OCI-LY3 (cell line): ENCODE measurements around the gene ADCY5.

Experiments
- H2AFZ ChIP-seq: fragments of 200-600, 300-600 bp; shearing (Covaris generic); 2 replicates; pipeline ENCODE4 v1.6.0; 2014; ENCODE audit warnings: antibody characterized with exemption, low read depth, low read length
- H3K27ac ChIP-seq: fragments of 200-600, 300-600 bp; sonication (generic); 2 replicates; pipeline ENCODE4 v1.5.1; 2014; ENCODE audit warnings: mild to moderate bottlenecking, low read length, moderate library complexity, mixed read lengths
- H3K27me3 ChIP-seq: fragments of 200-600, 300-600 bp; sonication (generic); 2 replicates; pipeline ENCODE4 v1.6.1; 2014; ENCODE audit warnings: low read depth, low read length, mixed read lengths
- H3K36me3 ChIP-seq: fragments of 200-600, 300-600 bp; sonication (generic); replicated peaks from 2 replicates; pipeline ENCODE3; 2014; ENCODE audit warnings: low read depth, low read length, mixed read lengths
- H3K4me1 ChIP-seq: fragments of 300-600, 200-600 bp; sonication (generic); 2 replicates; pipeline ENCODE4 v1.6.1; 2014; ENCODE audit warnings: low read length, mixed read lengths
- H3K4me2 ChIP-seq: fragments of 200-600, 300-600 bp; sonication (generic); 2 replicates; pipeline ENCODE4 v1.6.1; 2014; ENCODE audit warnings: low read length, mixed read lengths
- H3K4me3 ChIP-seq: fragments of 300-600, 200-600 bp; sonication (generic); 2 replicates; pipeline ENCODE4 v1.5.1; 2014; ENCODE audit warnings: antibody characterized with exemption, mild to moderate bottlenecking, low read length, moderate library complexity
- H3K79me2 ChIP-seq: fragments of 300-600, 200-600 bp; shearing (Covaris generic); 2 replicates; pipeline ENCODE4 v1.6.1; 2014; ENCODE audit warnings: mild to moderate bottlenecking, low read length, mixed read lengths
- H3K9ac ChIP-seq: fragments of 300-600, 200-600 bp; shearing (Covaris generic); 2 replicates; pipeline ENCODE4 v1.6.0; 2014; ENCODE audit warnings: mild to moderate bottlenecking, low read length, moderate library complexity
- H3K9me3 ChIP-seq: fragments of 200-600, 300-600 bp; shearing (Covaris generic); 2 replicates; pipeline ENCODE4 v1.6.1; 2014; ENCODE audit warnings: low read length, mixed read lengths; ENCODE audit not compliant: insufficient read depth
- H4K20me1 ChIP-seq: fragments of 200-600, 300-600 bp; sonication (generic); 2 replicates; pipeline ENCODE4 v1.6.1; 2016; ENCODE audit warnings: low read length, mixed read lengths; ENCODE audit not compliant: insufficient read depth
- CTCF ChIP-seq: fragments of 200-600, 300-600 bp; sonication (generic); IDR thresholded peaks from 2 replicates; pipeline ENCODE4 v1.5.1; 2014; ENCODE audit warnings: antibody characterized with exemption, low read length, low read depth
- EZH2phosphoT487 ChIP-seq: fragments of 200-600 bp; shearing (Covaris generic); IDR thresholded peaks from 2 replicates; pipeline ENCODE4 v1.6.1; 2018; ENCODE audit warnings: antibody characterized with exemption, mixed run types, low read depth

Gene ADCY5

GRCh38 chr3:123315271-123315595 lies 133.7 kb downstream of the ADCY5 start:
- Histone ChIP-seq H3K9ac (no peak overlapping the region), H3K4me2 (no peak overlapping the region), H3K9me3 (no peaks in the 10 kb centered on the region), H3K79me2 (no peaks in the 10 kb centered on the region), H3K4me1 (peaks cover 5% of the 10 kb centered on the region; the same call in 1 of the 2 replicates), H3K27me3 (peaks cover 34% of the 10 kb centered on the region), H3K36me3 (no peaks in the 10 kb centered on the region), H3K27ac (no peak overlapping the region), H4K20me1 (no peaks in the 10 kb centered on the region), H2AFZ (no peak overlapping the region), H3K4me3 (no peak overlapping the region)
- TF ChIP-seq EZH2phosphoT487, result no peak
- TF ChIP-seq CTCF, result no peak

- peaks cover 32% of the 10 kb centered on the region for H3K27me3 ChIP-seq
- TF ChIP-seq CTCF (no peak), EZH2phosphoT487 (no peak)
- H3K4me3 ChIP-seq, result no peak overlapping the region
- no peak overlapping the region for H3K4me2 ChIP-seq
- no peaks in the 10 kb centered on the region for H3K9me3 ChIP-seq
- H4K20me1 ChIP-seq, result no peaks in the 10 kb centered on the region
- H3K36me3 ChIP-seq, result no peaks in the 10 kb centered on the region
- H2AFZ ChIP-seq, result no peak overlapping the region
- H3K27ac ChIP-seq, result no peak overlapping the region
- peaks cover 5% of the 10 kb centered on the region; the same call in 1 of the 2 replicates for H3K4me1 ChIP-seq
- H3K79me2 ChIP-seq, result no peaks in the 10 kb centered on the region
- no peak overlapping the region for H3K9ac ChIP-seq
Measured at GRCh38 chr3:123314359-123315270, 134.3 kb downstream of the ADCY5 start.

- Histone ChIP-seq H3K79me2 (no peaks in the 10 kb centered on the region), H3K9me3 (no peaks in the 10 kb centered on the region), H3K4me3 (no peak overlapping the region), H2AFZ (no peak overlapping the region), H3K4me2 (no peak overlapping the region), H3K27ac (no peak overlapping the region), H3K27me3 (peaks cover 32% of the 10 kb centered on the region), H3K36me3 (no peaks in the 10 kb centered on the region), H4K20me1 (no peaks in the 10 kb centered on the region), H3K4me1 (peaks cover 5% of the 10 kb centered on the region; the same call in 1 of the 2 replicates), H3K9ac (no peak overlapping the region)
- TF ChIP-seq CTCF (no peak), EZH2phosphoT487 (no peak)
Measured at GRCh38 chr3:123313889-123314288, 135.0 kb downstream of the ADCY5 start.

- H3K9me3 ChIP-seq, result no peaks in the 10 kb centered on the region
- no peaks in the 10 kb centered on the region for H3K79me2 ChIP-seq
- H3K4me3 ChIP-seq, result no peak overlapping the region
- H3K4me1 ChIP-seq, result no peaks in the 10 kb centered on the region
- no peak overlapping the region for H3K9ac ChIP-seq
- H3K4me2 ChIP-seq, result no peak overlapping the region
- H2AFZ ChIP-seq, result no peak overlapping the region
- no peak for TF ChIP-seq EZH2phosphoT487
- TF ChIP-seq CTCF, result no peak
- no peak overlapping the region for H3K27ac ChIP-seq
- H3K27me3 ChIP-seq, result peaks cover 22% of the 10 kb centered on the region
- H4K20me1 ChIP-seq, result no peaks in the 10 kb centered on the region
- no peaks in the 10 kb centered on the region for H3K36me3 ChIP-seq
Measured at GRCh38 chr3:123312331-123313265, 136.3 kb downstream of the ADCY5 start.
